OCI-LY7 (cell line): ENCODE measurements around the gene CD81. TPM values are rescaled to one million over a fixed set of nuclear protein-coding genes. Genes with fewer than 3 reads are reported as not detected.

Experiments
- BruUV-seq: library from RNA; stranded (reverse); fragments of 400-500 nt; replicated peaks from 2 replicates; lab custom pipeline; 2021; lab: Mats Ljungman, UMichigan
- CTCF ChIA-PET: fragments of 300-600 bp; sonication (Branson Sonifier 250); formaldehyde crosslinking; loops from one replicate; lab custom pipeline; 2022; ENCODE audit warnings: antibody characterized with exemption; ENCODE audit not compliant: unreplicated experiment; lab: Charles Lee
- POLR2A ChIA-PET: fragments of 300-600 bp; sonication (Branson Sonifier 250); formaldehyde crosslinking; loops from one replicate; lab custom pipeline; 2022; ENCODE audit warnings: antibody characterized with exemption; lab: Charles Lee
- DNase-seq: peaks from one replicate; pipeline ENCODE4 v3.0.0-alpha.2; 2015; ENCODE audit warnings: low spot score
- H2AFZ ChIP-seq: fragments of 200-600 bp; sonication (generic), shearing (Covaris generic); 2 replicates; pipeline ENCODE4 v1.6.1; 2014; ENCODE audit warnings: mild to moderate bottlenecking, antibody characterized with exemption, low read length, moderate library complexity
- H3K27ac ChIP-seq: fragments of 200-600 bp; sonication (generic); 2 replicates; pipeline ENCODE4 v1.5.1; 2014; ENCODE audit warnings: mixed run types, low read depth, mild to moderate bottlenecking, moderate library complexity, low read length, inconsistent platforms; ENCODE audit not compliant: poor library complexity, severe bottlenecking
- H3K36me3 ChIP-seq: fragments of 200-600 bp; sonication (generic); 2 replicates; pipeline ENCODE4 v1.6.1; 2014; ENCODE audit warnings: mild to moderate bottlenecking, antibody characterized with exemption, low read length, moderate library complexity, mixed read lengths; ENCODE audit not compliant: insufficient read depth
- H3K4me1 ChIP-seq: fragments of 200-600 bp; sonication (generic); 2 replicates; pipeline ENCODE4 v1.5.1; 2014; ENCODE audit warnings: mild to moderate bottlenecking, low read length; ENCODE audit not compliant: insufficient read depth, poor library complexity, severe bottlenecking
- H3K4me2 ChIP-seq: fragments of 200-600 bp; sonication (generic); 2 replicates; pipeline ENCODE4 v1.6.1; 2014; ENCODE audit warnings: mild to moderate bottlenecking, low read length
- H3K4me3 ChIP-seq: fragments of 200-600 bp; sonication (generic); 2 replicates; pipeline ENCODE4 v1.5.1; 2014; ENCODE audit warnings: mild to moderate bottlenecking, low read depth, low read length; ENCODE audit not compliant: poor library complexity, severe bottlenecking
- H3K79me2 ChIP-seq: fragments of 200-600 bp; sonication (generic); 2 replicates; pipeline ENCODE4 v1.6.1; 2016; ENCODE audit warnings: low read depth, mild to moderate bottlenecking, low read length, moderate library complexity, mixed read lengths; ENCODE audit not compliant: insufficient read depth
- H3K9me2 ChIP-seq: fragments of 200-600 bp; sonication (generic); 2 replicates; pipeline ENCODE4 v1.6.1; 2016; ENCODE audit warnings: mild to moderate bottlenecking, low read length, mixed read lengths; ENCODE audit not compliant: insufficient read depth
- H3K9me3 ChIP-seq: fragments of 200-600 bp; sonication (generic); 2 replicates; pipeline ENCODE4 v1.6.1; 2014; ENCODE audit warnings: mild to moderate bottlenecking, mixed run types, low read length, mixed read lengths
- H4K20me1 ChIP-seq: fragments of 200-600 bp; sonication (generic); 2 replicates; pipeline ENCODE4 v1.6.1; 2014; ENCODE audit warnings: mild to moderate bottlenecking, antibody characterized with exemption, low read length, moderate library complexity, mixed read lengths; ENCODE audit not compliant: insufficient read depth
- EZH2phosphoT487 ChIP-seq: fragments of 200-600 bp; sonication (generic); IDR thresholded peaks from 2 replicates; pipeline ENCODE4 v1.6.1; 2018; ENCODE audit warnings: low read depth, borderline replicate concordance, mild to moderate bottlenecking, mixed run types, antibody characterized with exemption, low read length, moderate library complexity, mixed read lengths
- intact Hi-C: fragments of 100-400 bp; cut with micrococcal nuclease; formaldehyde crosslinking; loops from one replicate; pipeline ENCODE4 v1.10.0; 2022; ENCODE audit not compliant: unreplicated experiment
- total RNA-seq, 2 experiments: library from RNA; depleted of rRNA in 1 of 2; stranded (reverse); fragments of >200 nt in 1 of 2; shearing (Covaris generic) in 1 of 2; gene quantifications; 2 replicates each; pipeline ENCODE4 v1.2.3, GENCODE V29; 2014 to 2022
- TF ChIP-seq, protein P1 (sequence below): fragments of 200-600 bp; sonication (generic); conservative IDR thresholded peaks from 2 replicates; pipeline ENCODE4 v1.5.1; 2014; ENCODE audit warnings: mild to moderate bottlenecking, antibody characterized with exemption, low read length, moderate library complexity, mixed read lengths

The CD81 gene
- total RNA-seq, 2 experiments from 2014 or later, result 290 to 343 TPM

DNA sequence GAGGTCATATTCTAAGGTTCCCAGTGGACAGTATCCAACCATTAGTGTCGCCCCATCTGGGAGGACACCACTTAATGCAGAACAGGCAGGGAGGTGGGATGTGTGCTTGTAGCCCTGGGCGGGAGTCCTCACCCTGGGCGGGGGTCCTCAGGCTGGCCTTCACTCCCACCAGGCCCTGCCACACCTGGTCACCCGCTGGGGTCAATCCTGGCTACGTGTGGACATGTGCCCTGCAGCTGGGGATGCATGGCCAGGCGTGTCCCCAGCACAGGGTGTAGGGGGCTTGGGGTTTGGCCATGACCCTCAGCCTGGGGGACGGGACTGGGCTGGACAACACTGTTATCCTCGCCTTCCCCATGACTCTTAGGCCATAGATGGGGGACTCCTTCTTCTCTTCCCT lies 48.4 kb downstream of the CD81 start:
- TF ChIP-seq, protein P1, sequence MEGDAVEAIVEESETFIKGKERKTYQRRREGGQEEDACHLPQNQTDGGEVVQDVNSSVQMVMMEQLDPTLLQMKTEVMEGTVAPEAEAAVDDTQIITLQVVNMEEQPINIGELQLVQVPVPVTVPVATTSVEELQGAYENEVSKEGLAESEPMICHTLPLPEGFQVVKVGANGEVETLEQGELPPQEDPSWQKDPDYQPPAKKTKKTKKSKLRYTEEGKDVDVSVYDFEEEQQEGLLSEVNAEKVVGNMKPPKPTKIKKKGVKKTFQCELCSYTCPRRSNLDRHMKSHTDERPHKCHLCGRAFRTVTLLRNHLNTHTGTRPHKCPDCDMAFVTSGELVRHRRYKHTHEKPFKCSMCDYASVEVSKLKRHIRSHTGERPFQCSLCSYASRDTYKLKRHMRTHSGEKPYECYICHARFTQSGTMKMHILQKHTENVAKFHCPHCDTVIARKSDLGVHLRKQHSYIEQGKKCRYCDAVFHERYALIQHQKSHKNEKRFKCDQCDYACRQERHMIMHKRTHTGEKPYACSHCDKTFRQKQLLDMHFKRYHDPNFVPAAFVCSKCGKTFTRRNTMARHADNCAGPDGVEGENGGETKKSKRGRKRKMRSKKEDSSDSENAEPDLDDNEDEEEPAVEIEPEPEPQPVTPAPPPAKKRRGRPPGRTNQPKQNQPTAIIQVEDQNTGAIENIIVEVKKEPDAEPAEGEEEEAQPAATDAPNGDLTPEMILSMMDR, result no peak
- TF ChIP-seq EZH2phosphoT487, result no peak
- Histone ChIP-seq H4K20me1 (no peaks in the 10 kb centered on the region), H3K79me2 (no peaks in the 10 kb centered on the region), H2AFZ (no peak overlapping the region), H3K4me1 (no peaks in the 10 kb centered on the region), H3K36me3 (no peaks in the 10 kb centered on the region), H3K9me2 (no peaks in the 10 kb centered on the region), H3K4me3 (no peak overlapping the region), H3K9me3 (no peaks in the 10 kb centered on the region), H3K27ac (no peak overlapping the region), H3K4me2 (no peak overlapping the region)
- DNase-seq, result no peak
- ChIA-PET POLR2A (no interaction called here), CTCF (interaction anchor here (0.8 kb wide), 1 partner anchor 123 kb away, joined by 3 read pairs; no protein-coding TSS in a partner anchor)
- BruUV-seq, result no TSS peak
- intact Hi-C loops, result no loop called here

DNA sequence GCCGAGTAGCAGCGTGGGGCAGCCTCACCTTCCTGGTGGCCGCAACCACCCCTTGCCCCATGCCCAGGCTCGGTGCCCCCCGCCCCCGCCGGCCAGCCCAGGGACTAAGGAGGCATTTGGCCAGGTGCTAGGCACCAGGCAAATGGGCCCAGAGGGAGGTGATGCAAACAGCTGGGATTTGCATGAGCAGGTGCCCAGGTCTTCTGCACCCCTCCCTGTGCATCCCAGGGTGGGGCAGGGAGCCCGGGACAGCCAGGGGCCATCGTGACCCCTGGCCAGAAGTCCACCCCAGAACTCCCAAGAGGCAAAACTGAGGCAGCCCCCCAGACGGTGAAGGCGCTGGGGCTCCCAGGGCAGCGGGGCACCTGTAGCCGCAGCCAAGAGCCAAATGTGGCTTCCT lies 49.1 kb downstream of the CD81 start:
- ChIA-PET CTCF (interaction anchor here (0.5 kb wide), 1 partner anchor 525 kb away, joined by 3 read pairs; no protein-coding TSS in a partner anchor), POLR2A (no interaction called here)
- H2AFZ ChIP-seq, result no peak overlapping the region
- H3K9me3 ChIP-seq, result no peaks in the 10 kb centered on the region
- H3K9me2 ChIP-seq, result no peaks in the 10 kb centered on the region
- no peaks in the 10 kb centered on the region for H3K4me1 ChIP-seq
- H3K36me3 ChIP-seq, result no peaks in the 10 kb centered on the region
- no peak for DNase-seq
- H3K79me2 ChIP-seq, result no peaks in the 10 kb centered on the region
- H3K4me3 ChIP-seq, result no peak overlapping the region
- no peak for TF ChIP-seq EZH2phosphoT487
- TF ChIP-seq, protein P1, result no peak
- no peak overlapping the region for H3K4me2 ChIP-seq
- intact Hi-C loops, result no loop called here
- BruUV-seq, result no TSS peak
- H3K27ac ChIP-seq, result no peak overlapping the region
- no peaks in the 10 kb centered on the region for H4K20me1 ChIP-seq

DNA sequence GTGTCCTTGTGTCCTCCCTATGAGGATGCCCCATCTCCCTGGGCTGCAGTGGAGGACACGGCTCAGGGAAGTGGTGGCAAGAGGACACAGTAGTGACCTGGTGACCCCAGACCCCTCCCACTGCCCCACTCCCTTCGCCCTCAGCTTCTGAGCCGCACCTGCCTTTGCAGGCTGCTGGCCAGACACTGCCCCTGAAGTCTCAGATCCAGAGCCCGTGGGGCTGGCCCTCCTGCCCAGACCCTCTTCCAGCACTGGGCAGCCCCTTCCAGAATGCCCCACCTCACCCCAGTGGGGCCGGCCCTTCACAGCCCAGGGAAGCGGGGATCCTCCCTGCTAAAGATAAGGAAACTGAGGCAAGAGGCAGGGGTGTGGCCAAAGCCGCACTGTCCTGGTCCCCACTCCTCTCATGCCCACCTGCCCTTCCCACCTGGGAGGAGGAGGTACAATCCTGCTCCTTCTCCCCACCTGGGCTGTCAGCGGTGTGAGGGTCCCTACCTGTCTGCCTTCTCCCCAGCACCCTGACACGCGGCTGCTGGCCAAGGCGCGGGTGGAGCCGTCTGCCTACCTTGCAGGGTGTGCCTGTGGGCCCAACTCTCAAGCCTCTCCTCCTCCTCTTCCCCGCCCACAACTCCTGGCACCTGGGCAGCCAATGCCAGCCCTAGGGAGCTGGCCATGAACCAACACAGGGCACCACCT lies 49.9 kb downstream of the CD81 start:
- DNase-seq, result no peak
- H3K9me2 ChIP-seq, result no peaks in the 10 kb centered on the region
- H3K4me1 ChIP-seq, result no peaks in the 10 kb centered on the region
- no peak overlapping the region for H3K27ac ChIP-seq
- BruUV-seq, result no TSS peak
- H3K4me2 ChIP-seq, result no peak overlapping the region
- ChIA-PET POLR2A (no interaction called here), CTCF (no interaction called here)
- no peak overlapping the region for H2AFZ ChIP-seq
- intact Hi-C loops, result no loop called here
- no peak overlapping the region for H3K4me3 ChIP-seq
- no peaks in the 10 kb centered on the region for H3K9me3 ChIP-seq
- no peaks in the 10 kb centered on the region for H3K36me3 ChIP-seq
- H3K79me2 ChIP-seq, result no peaks in the 10 kb centered on the region
- H4K20me1 ChIP-seq, result no peaks in the 10 kb centered on the region
- no peak for TF ChIP-seq EZH2phosphoT487
- TF ChIP-seq, protein P1, result no peak
